Esophagus (tissue), 2 donors: Measurements from ENCODE around the gene OR4D2. TPM values are rescaled to one million over a fixed set of nuclear protein-coding genes. Genes with fewer than 3 reads are reported as not detected.

Experiments used
- H3K27ac ChIP-seq, 2 donors: one replicate each; pipeline ENCODE4 v1.5.1; 2013; ENCODE audit warnings: low read depth in 2 of 2, mild to moderate bottlenecking in 2 of 2, inconsistent platforms in 1 of 2, low read length in 1 of 2, moderate library complexity in 1 of 2
- H3K27me3 ChIP-seq, 2 donors: one replicate each; pipeline ENCODE4 v1.6.1; 2013; ENCODE audit warnings: low read length in 2 of 2, control low read depth in 1 of 2, mild to moderate bottlenecking in 1 of 2; ENCODE audit not compliant: insufficient read depth in 2 of 2, control insufficient read depth in 1 of 2
- H3K36me3 ChIP-seq, 2 donors: one replicate each; pipeline ENCODE4 v1.6.1; 2013; ENCODE audit warnings: low read length in 1 of 2; ENCODE audit not compliant: control insufficient read depth in 2 of 2, insufficient read depth in 2 of 2
- H3K4me1 ChIP-seq, 2 donors: one replicate each; pipeline ENCODE4 v1.6.1; 2013; ENCODE audit warnings: low read length in 1 of 2; ENCODE audit not compliant: control insufficient read depth in 2 of 2, insufficient read depth in 2 of 2
- H3K4me3 ChIP-seq, 2 donors: one replicate each; pipeline ENCODE4 v1.5.1; 2013; ENCODE audit warnings: low read length in 2 of 2, mild to moderate bottlenecking in 2 of 2, low read depth in 1 of 2, moderate library complexity in 1 of 2
- H3K9me3 ChIP-seq, 2 donors: one replicate each; pipeline ENCODE4 v1.6.1; 2013; ENCODE audit warnings: mild to moderate bottlenecking in 2 of 2, low read depth in 1 of 2, low read length in 1 of 2, moderate library complexity in 1 of 2; ENCODE audit not compliant: control insufficient read depth in 2 of 2, insufficient read depth in 1 of 2
- WGBS, 2 donors: extraction: QIAGEN DNeasy Blood & Tissue Kit; methylation state at CpG; one replicate each; pipeline ENCODE4 v1.1.7; 2013; 5-methylcytosine and 5-hydroxymethylcytosine counted together
- polyA plus RNA-seq, 2 donors: library from polyadenylated mRNA; stranded (reverse); fragments of 200-250 nt; gene quantifications; one replicate each; pipeline ENCODE4 v1.2.3, GENCODE V29; 2013
- donor health status: healthy with polysubstance abuse.
- donor health status: Bipolar disorder and iron deficiency.

The OR4D2 gene
- polyA plus RNA-seq, 2 donors, result not detected

GRCh38 chr17:58186591-58186990, 19.8 kb downstream of the OR4D2 start:
- Histone ChIP-seq H3K9me3 (no peaks in the 10 kb centered on the region), H3K4me3 (no peak overlapping the region), H3K27ac (no peak overlapping the region), H3K4me1 (peaks cover 0 to 2% of the 10 kb centered on the region in 2 donors), H3K27me3 (no peaks in the 10 kb centered on the region), H3K36me3 (no peaks in the 10 kb centered on the region)
- WGBS, 2 donors, result 86 to 92% methylated on average over 4 of the region's 4 CpGs

GRCh38 chr17:58187063-58187462, 20.3 kb downstream of the OR4D2 start:
- Histone ChIP-seq H3K9me3 (no peaks in the 10 kb centered on the region), H3K4me3 (no peak overlapping the region), H3K27me3 (no peaks in the 10 kb centered on the region), H3K4me1 (peaks cover 0 to 2% of the 10 kb centered on the region in 2 donors), H3K27ac (no peak overlapping the region), H3K36me3 (no peaks in the 10 kb centered on the region)
- 85 to 91% methylated on average over 6 of the region's 6 CpGs for WGBS, 2 donors

- Histone ChIP-seq H3K4me1 (peaks cover 0 to 2% of the 10 kb centered on the region in 2 donors), H3K27ac (no peak overlapping the region), H3K27me3 (no peaks in the 10 kb centered on the region), H3K4me3 (no peak overlapping the region), H3K9me3 (no peaks in the 10 kb centered on the region), H3K36me3 (no peaks in the 10 kb centered on the region)
- WGBS, 2 donors, result 49 to 54% methylated on average over 7 of the region's 7 CpGs
These were observed 20.9 kb downstream of the OR4D2 start for GRCh38 chr17:58187675-58188074.

GRCh38 chr17:58189436-58190146, 22.8 kb downstream of the OR4D2 start:
- 50 to 55% methylated on average over 11 of the region's 11 CpGs for WGBS, 2 donors

GRCh38 chr17:58191241-58191896, 24.6 kb downstream of the OR4D2 start:
- Histone ChIP-seq H3K36me3 (no peaks in the 10 kb centered on the region), H3K27ac (no peak overlapping the region), H3K27me3 (no peaks in the 10 kb centered on the region), H3K9me3 (no peaks in the 10 kb centered on the region), H3K4me3 (no peak overlapping the region), H3K4me1 (no peaks in the 10 kb centered on the region)
- WGBS, 2 donors, result 40 to 45% methylated on average over 14 of the region's 14 CpGs

More at GRCh38 chr17:58189436-58190146, 22.8 kb downstream of the OR4D2 start:
- no peaks in the 10 kb centered on the region for H3K9me3 ChIP-seq
- H3K4me3 ChIP-seq, result no peak overlapping the region
- no peaks in the 10 kb centered on the region for H3K36me3 ChIP-seq
- no peaks in the 10 kb centered on the region for H3K27me3 ChIP-seq
- H3K27ac ChIP-seq, result no peak overlapping the region
- H3K4me1 ChIP-seq, result peaks cover 0 to 2% of the 10 kb centered on the region in 2 donors

GRCh38 chr17:58192612-58193011, 25.8 kb downstream of the OR4D2 start, which contains the start of gene EPX:
Gene EPX, plus strand, starts transcription at chr17:58192726. Its CDS starts 121 bp downstream, at chr17:58192847.
- 38 to 52% methylated on average over 6 of the region's 6 CpGs for WGBS, 2 donors
- Histone ChIP-seq H3K27ac (no peak within 1 kb of the TSS), H3K9me3 (no peaks in the 10 kb centered on the region), H3K4me3 (no peak within 1 kb of the TSS), H3K27me3 (no peaks in the 10 kb centered on the region), H3K4me1 (no peaks in the 10 kb centered on the region), H3K36me3 (no peaks in the 10 kb centered on the region)

GRCh38 chr17:58193641-58194255, 27.0 kb downstream of the OR4D2 start:
- Histone ChIP-seq H3K27me3 (no peaks in the 10 kb centered on the region), H3K27ac (no peak overlapping the region), H3K9me3 (no peaks in the 10 kb centered on the region), H3K4me1 (no peaks in the 10 kb centered on the region), H3K36me3 (no peaks in the 10 kb centered on the region), H3K4me3 (no peak overlapping the region)
- 70 to 80% methylated on average over 18 of the region's 18 CpGs for WGBS, 2 donors

GRCh38 chr17:58195518-58196123, 28.8 kb downstream of the OR4D2 start:
- Histone ChIP-seq H3K27me3 (no peaks in the 10 kb centered on the region), H3K9me3 (no peaks in the 10 kb centered on the region), H3K27ac (no peak overlapping the region), H3K4me3 (no peak overlapping the region), H3K4me1 (no peaks in the 10 kb centered on the region), H3K36me3 (no peaks in the 10 kb centered on the region)
- WGBS, 2 donors, result 70 to 82% methylated on average over 5 of the region's 5 CpGs

GRCh38 chr17:58196610-58197009, 29.8 kb downstream of the OR4D2 start:
- Histone ChIP-seq H3K36me3 (no peaks in the 10 kb centered on the region), H3K9me3 (no peaks in the 10 kb centered on the region), H3K27me3 (no peaks in the 10 kb centered on the region), H3K4me3 (no peak overlapping the region), H3K27ac (no peak overlapping the region), H3K4me1 (no peaks in the 10 kb centered on the region)
- WGBS, 2 donors, result 87% methylated on average over 7 of the region's 7 CpGs
